Measurements from ENCODE around the gene SERP2. TPM values are rescaled to one million over a fixed set of nuclear protein-coding genes. Genes with fewer than 3 reads are reported as not detected.

The SERP2 gene
- total and polyA plus RNA-seq, 2 of the 13 experiments (the other 11 are each of a cell fraction or from before 2014, with no cell fraction given) = not detected

DNA sequence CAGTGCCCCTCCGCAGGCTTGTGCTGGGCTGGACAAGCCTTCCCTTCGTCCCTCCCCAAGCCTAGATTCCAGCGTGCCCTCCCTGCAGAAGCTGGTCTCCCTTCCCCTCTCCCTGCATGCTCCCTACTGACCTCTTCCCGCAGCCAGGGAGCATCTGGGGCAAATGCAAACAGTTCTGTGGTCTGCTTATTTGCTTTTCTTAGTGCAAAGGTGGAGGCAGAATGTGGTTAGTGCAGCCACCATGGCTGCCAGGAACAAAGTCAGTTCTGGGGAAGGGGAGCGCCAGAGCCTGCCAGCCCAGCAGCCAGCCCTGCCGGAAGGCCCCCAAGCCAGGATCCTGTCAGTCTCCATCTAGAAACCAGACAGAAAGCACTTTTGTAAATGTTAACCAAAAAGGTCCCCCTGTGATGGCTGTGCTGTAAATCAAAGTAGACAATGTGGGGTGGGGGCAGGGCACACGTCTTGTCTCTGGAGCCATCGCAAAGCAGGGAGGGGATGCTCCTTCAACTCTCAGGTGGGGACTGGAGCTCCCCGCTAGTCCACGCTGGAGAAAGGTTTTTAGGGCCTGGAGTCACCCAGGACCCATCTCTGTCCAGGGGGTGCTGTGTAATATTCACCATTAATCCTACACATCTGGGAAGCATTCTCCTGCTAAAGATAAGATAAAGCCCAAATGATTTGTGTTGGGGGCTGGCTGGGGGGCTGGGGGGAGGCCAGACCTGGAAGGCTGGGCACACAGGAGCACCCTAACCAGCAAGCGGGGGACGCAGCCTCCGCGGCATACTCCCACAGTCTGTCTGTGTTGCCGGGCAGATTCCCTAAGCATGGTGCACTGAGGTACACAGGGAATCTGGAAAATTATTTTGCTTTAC lies 30.9 kb downstream of the SERP2 start (continued):
- TF ChIP-seq TBX3 (IDR thresholded peaks at IDR 0.05; ENCODE audit: borderline replicate concordance) (peak; percentile 38; the same call in 1 of the 2 replicates), CCDC6 (CRISPR knock-in tag; IDR thresholded peaks at IDR 0.05) (peak; percentile 52; the same call in 1 of the 2 replicates), ZKSCAN8 (CRISPR knock-in tag; IDR thresholded peaks at IDR 0.05; ENCODE audit: borderline replicate concordance) (0 out of 2 replicates have a peak, but pooled peaks have one; percentile 47), CCAR2 (optimal IDR thresholded peaks at IDR 0.05; ENCODE audit: low read depth, low read length) (no peak), ZNF790 (CRISPR knock-in tag; IDR thresholded peaks at IDR 0.05; ENCODE audit: borderline replicate concordance) (no peak), ISX (CRISPR knock-in tag; conservative IDR thresholded peaks at IDR 0.05) (no peak), SSRP1 (CRISPR knock-in tag; IDR thresholded peaks at IDR 0.05) (peak; percentile 80), ZEB1 (IDR thresholded peaks at IDR 0.05; ENCODE audit: insufficient replicate concordance, low read depth) (peak; percentile 72), ZNF232 (CRISPR knock-in tag; IDR thresholded peaks at IDR 0.05; ENCODE audit: borderline replicate concordance) (no peak), GABPB1 (CRISPR knock-in tag; IDR thresholded peaks at IDR 0.05) (peak; percentile 19; the same call in 1 of the 2 replicates), RNF2 (conservative IDR thresholded peaks at IDR 0.05; ENCODE audit: low read depth) (no peak; the same call in 1 of the 2 replicates), MIER2 (CRISPR knock-in tag; IDR thresholded peaks at IDR 0.05) (peak; percentile 56)
- TF ChIP-seq, protein P1, sequence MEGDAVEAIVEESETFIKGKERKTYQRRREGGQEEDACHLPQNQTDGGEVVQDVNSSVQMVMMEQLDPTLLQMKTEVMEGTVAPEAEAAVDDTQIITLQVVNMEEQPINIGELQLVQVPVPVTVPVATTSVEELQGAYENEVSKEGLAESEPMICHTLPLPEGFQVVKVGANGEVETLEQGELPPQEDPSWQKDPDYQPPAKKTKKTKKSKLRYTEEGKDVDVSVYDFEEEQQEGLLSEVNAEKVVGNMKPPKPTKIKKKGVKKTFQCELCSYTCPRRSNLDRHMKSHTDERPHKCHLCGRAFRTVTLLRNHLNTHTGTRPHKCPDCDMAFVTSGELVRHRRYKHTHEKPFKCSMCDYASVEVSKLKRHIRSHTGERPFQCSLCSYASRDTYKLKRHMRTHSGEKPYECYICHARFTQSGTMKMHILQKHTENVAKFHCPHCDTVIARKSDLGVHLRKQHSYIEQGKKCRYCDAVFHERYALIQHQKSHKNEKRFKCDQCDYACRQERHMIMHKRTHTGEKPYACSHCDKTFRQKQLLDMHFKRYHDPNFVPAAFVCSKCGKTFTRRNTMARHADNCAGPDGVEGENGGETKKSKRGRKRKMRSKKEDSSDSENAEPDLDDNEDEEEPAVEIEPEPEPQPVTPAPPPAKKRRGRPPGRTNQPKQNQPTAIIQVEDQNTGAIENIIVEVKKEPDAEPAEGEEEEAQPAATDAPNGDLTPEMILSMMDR (CRISPR knock-in tag; IDR thresholded peaks at IDR 0.05) = peak; percentile 64
- TF ChIP-seq, protein P2, sequence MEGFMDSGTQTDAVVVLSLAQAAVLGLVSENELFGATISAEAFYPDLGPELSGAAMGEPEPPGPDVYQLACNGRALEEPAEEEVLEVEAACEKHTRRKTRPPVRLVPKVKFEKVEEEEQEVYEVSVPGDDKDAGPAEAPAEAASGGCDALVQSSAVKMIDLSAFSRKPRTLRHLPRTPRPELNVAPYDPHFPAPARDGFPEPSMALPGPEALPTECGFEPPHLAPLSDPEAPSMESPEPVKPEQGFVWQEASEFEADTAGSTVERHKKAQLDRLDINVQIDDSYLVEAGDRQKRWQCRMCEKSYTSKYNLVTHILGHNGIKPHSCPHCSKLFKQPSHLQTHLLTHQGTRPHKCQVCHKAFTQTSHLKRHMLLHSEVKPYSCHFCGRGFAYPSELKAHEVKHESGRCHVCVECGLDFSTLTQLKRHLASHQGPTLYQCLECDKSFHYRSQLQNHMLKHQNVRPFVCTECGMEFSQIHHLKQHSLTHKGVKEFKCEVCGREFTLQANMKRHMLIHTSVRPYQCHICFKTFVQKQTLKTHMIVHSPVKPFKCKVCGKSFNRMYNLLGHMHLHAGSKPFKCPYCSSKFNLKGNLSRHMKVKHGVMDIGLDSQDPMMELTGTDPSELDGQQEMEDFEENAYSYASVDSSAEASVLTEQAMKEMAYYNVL (CRISPR knock-in tag; IDR thresholded peaks at IDR 0.05; ENCODE audit: borderline replicate concordance) = peak; percentile 82
- TF ChIP-seq, protein P3, sequence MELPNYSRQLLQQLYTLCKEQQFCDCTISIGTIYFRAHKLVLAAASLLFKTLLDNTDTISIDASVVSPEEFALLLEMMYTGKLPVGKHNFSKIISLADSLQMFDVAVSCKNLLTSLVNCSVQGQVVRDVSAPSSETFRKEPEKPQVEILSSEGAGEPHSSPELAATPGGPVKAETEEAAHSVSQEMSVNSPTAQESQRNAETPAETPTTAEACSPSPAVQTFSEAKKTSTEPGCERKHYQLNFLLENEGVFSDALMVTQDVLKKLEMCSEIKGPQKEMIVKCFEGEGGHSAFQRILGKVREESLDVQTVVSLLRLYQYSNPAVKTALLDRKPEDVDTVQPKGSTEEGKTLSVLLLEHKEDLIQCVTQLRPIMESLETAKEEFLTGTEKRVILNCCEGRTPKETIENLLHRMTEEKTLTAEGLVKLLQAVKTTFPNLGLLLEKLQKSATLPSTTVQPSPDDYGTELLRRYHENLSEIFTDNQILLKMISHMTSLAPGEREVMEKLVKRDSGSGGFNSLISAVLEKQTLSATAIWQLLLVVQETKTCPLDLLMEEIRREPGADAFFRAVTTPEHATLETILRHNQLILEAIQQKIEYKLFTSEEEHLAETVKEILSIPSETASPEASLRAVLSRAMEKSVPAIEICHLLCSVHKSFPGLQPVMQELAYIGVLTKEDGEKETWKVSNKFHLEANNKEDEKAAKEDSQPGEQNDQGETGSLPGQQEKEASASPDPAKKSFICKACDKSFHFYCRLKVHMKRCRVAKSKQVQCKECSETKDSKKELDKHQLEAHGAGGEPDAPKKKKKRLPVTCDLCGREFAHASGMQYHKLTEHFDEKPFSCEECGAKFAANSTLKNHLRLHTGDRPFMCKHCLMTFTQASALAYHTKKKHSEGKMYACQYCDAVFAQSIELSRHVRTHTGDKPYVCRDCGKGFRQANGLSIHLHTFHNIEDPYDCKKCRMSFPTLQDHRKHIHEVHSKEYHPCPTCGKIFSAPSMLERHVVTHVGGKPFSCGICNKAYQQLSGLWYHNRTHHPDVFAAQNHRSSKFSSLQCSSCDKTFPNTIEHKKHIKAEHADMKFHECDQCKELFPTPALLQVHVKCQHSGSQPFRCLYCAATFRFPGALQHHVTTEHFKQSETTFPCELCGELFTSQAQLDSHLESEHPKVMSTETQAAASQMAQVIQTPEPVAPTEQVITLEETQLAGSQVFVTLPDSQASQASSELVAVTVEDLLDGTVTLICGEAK (IDR thresholded peaks at IDR 0.05) = no peak
- TF ChIP-seq, protein P3 (CRISPR knock-in tag; IDR thresholded peaks at IDR 0.05) = no peak

All from HepG2 (cell line).